Neuronal stem cell (in vitro differentiated cells): ENCODE data around the gene REEP3.

Source experiments
- DNase-seq: peaks from one replicate; pipeline ENCODE4 v3.0.0-alpha.2; 2013; ENCODE audit warnings: low spot score
- H2AFZ ChIP-seq: one replicate; pipeline ENCODE4 v1.6.1; 2013; ENCODE audit warnings: mild to moderate bottlenecking, low read length, inconsistent platforms
- H2AK5ac ChIP-seq: 2 replicates; pipeline ENCODE4 v1.6.1; 2013; ENCODE audit warnings: low read depth, mild to moderate bottlenecking, inconsistent platforms, low read length, moderate library complexity, mixed read lengths
- H2BK120ac ChIP-seq: 2 replicates; pipeline ENCODE4 v1.6.1; 2013; ENCODE audit warnings: low read depth, mild to moderate bottlenecking, inconsistent platforms, low read length, moderate library complexity, mixed read lengths
- H2BK12ac ChIP-seq: one replicate; pipeline ENCODE4 v1.6.1; 2013; ENCODE audit warnings: low read length, inconsistent platforms
- H2BK15ac ChIP-seq: 2 replicates; pipeline ENCODE4 v1.6.1; 2013; ENCODE audit warnings: mild to moderate bottlenecking, low read length, inconsistent platforms, mixed read lengths
- H2BK5ac ChIP-seq: one replicate; pipeline ENCODE4 v1.6.1; 2013; ENCODE audit warnings: inconsistent platforms, mild to moderate bottlenecking, low read length, moderate library complexity
- H3K14ac ChIP-seq: one replicate; pipeline ENCODE4 v1.6.1; 2013; ENCODE audit warnings: low read length, inconsistent platforms
- H3K18ac ChIP-seq: 2 replicates; pipeline ENCODE4 v1.6.1; 2013; ENCODE audit warnings: low read length, inconsistent platforms
- H3K23ac ChIP-seq: 2 replicates; pipeline ENCODE4 v1.6.1; 2013; ENCODE audit warnings: low read depth, mild to moderate bottlenecking, mixed read lengths, low read length, inconsistent platforms; ENCODE audit not compliant: poor library complexity
- H3K27ac ChIP-seq: replicated peaks from 3 replicates; pipeline ENCODE4 v1.5.1; 2013; ENCODE audit warnings: low read length, inconsistent platforms
- H3K27me3 ChIP-seq, 3 experiments: 2 replicates each; pipeline ENCODE4 v1.6.1; 2013; ENCODE audit warnings: low read length in 3 of 3, mild to moderate bottlenecking in 2 of 3, inconsistent platforms in 1 of 3, low read depth in 1 of 3, mixed read lengths in 1 of 3, moderate library complexity in 1 of 3; ENCODE audit not compliant: control insufficient read depth in 3 of 3, insufficient read depth in 3 of 3
- H3K36me3 ChIP-seq, 2 donors: replicated peaks in 1 of 2; 2 replicates each; pipeline ENCODE4 v1.6.1; 2013; ENCODE audit warnings: low read length in 2 of 2; ENCODE audit not compliant: control insufficient read depth in 2 of 2, insufficient read depth in 2 of 2
- H3K4ac ChIP-seq: 2 replicates; pipeline ENCODE4 v1.6.1; 2013; ENCODE audit warnings: inconsistent platforms, mild to moderate bottlenecking, low read length, moderate library complexity
- H3K4me1 ChIP-seq, 2 donors: 1 replicate in 1 of 2; 2 replicates in 1 of 2; pipeline ENCODE4 v1.6.1; 2013; ENCODE audit warnings: low read length in 2 of 2, low read depth in 1 of 2; ENCODE audit not compliant: control insufficient read depth in 2 of 2, insufficient read depth in 1 of 2
- H3K4me2 ChIP-seq: one replicate; pipeline ENCODE4 v1.6.1; 2013; ENCODE audit warnings: mild to moderate bottlenecking, low read length, inconsistent platforms; ENCODE audit not compliant: insufficient read depth, poor library complexity, severe bottlenecking
- H3K4me3 ChIP-seq, 2 donors: 2 replicates each; pipeline ENCODE4 v1.5.1; 2013; ENCODE audit warnings: low read length in 2 of 2, mild to moderate bottlenecking in 2 of 2, inconsistent platforms in 1 of 2, moderate library complexity in 1 of 2
- H3K79me1 ChIP-seq: one replicate; pipeline ENCODE4 v1.6.1; 2013; ENCODE audit warnings: low read depth, mild to moderate bottlenecking, inconsistent platforms, low read length, moderate library complexity
- H3K9ac ChIP-seq: one replicate; pipeline ENCODE4 v1.6.1; 2013; ENCODE audit warnings: mild to moderate bottlenecking, low read depth, low read length, inconsistent platforms; ENCODE audit not compliant: poor library complexity
- H3K9me3 ChIP-seq, 2 donors: replicated peaks in 1 of 2; 2 replicates each; pipeline versions ENCODE3 to v1.6.1; 2013; ENCODE audit warnings: low read length in 2 of 2, mild to moderate bottlenecking in 2 of 2, inconsistent platforms in 1 of 2, low read depth in 1 of 2, mixed read lengths in 1 of 2, moderate library complexity in 1 of 2; ENCODE audit not compliant: control insufficient read depth in 2 of 2, insufficient read depth in 1 of 2
- H4K8ac ChIP-seq: one replicate; pipeline ENCODE4 v1.6.1; 2013; ENCODE audit warnings: low read depth, mild to moderate bottlenecking, inconsistent platforms, low read length, moderate library complexity
- H4K91ac ChIP-seq: one replicate; pipeline ENCODE4 v1.6.1; 2013; ENCODE audit warnings: low read length, low read depth, mild to moderate bottlenecking, inconsistent platforms; ENCODE audit not compliant: poor library complexity
- WGBS, 2 donors: extraction: QIAGEN DNeasy Blood & Tissue Kit; methylation state at CpG; one replicate each; pipeline ENCODE4 v1.1.7; 2013; ENCODE audit warnings: missing lambda C conversion rate in 2 of 2, mixed read lengths in 1 of 2; ENCODE audit not compliant: insufficient read length in 2 of 2, insufficient replicate concordance in 1 of 2; ENCODE audit errors: extremely low coverage in 2 of 2; 5-methylcytosine and 5-hydroxymethylcytosine counted together

The REEP3 gene

DNA sequence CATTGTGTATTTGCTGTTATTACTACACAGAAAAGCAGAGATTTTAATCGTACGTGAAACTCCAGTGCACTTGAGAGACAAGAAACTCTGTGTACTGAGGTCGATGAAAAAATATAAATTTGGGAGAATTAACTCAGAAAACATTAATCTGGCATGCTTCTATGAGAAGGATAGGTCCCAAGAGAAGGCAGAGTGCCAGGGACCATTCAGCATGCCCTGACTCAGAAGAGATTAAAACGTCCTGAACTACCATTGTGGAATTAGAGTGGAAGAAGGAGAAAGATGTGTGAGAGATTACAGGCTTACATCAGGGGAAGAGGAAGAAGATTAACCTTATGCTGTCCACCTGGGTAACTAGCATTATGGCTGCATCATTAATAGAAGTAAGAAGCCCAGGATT lies 72.4 kb downstream of the REEP3 start:
- H3K4ac ChIP-seq = no peak overlapping the region
- no CpG with 5 or more reads among the region's 4 CpGs for WGBS, 2 donors

DNA sequence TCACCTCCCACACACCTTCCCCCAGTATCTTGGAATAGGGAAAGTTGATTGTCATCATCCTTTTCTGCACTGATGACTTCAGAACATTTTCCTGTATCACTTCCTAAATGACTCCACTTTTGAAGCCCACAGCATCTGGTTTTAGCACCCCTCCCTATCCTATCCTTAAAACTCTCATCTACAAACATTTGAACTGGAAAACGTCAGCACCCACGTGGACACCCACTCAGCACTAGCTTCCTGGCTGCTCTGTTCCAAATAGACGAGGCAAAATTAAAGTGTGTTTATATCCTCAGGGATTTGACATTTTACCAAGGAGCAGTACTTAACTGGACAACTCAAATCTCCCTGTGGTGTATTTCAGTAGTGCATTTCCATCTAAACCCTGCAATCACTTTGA lies 73.9 kb downstream of the REEP3 start:
- Histone ChIP-seq H3K27me3 (no peaks in the 10 kb centered on the region), H4K91ac (no peak overlapping the region), H3K9me3 (no peaks in the 10 kb centered on the region), H3K79me1 (no peaks in the 10 kb centered on the region), H3K36me3 (peaks cover 4 to 51% of the 10 kb centered on the region in 2 donors), H2AFZ (no peak overlapping the region), H3K4me3 (no peak overlapping the region), H3K23ac (no peak overlapping the region), H3K18ac (no peak overlapping the region), H3K4ac (no peak overlapping the region), H2BK120ac (no peak overlapping the region), H3K27ac (no peak overlapping the region), H2BK12ac (no peak overlapping the region), H3K14ac (no peak overlapping the region), H2BK15ac (no peak overlapping the region), H2BK5ac (no peak overlapping the region), H2AK5ac (no peak overlapping the region), H4K8ac (no peak overlapping the region), H3K4me1 (no peaks in the 10 kb centered on the region), H3K9ac (no peak overlapping the region), H3K4me2 (no peak overlapping the region)
- no CpG with 5 or more reads among the region's 3 CpGs for WGBS, 2 donors
- DNase-seq = no peak

More for the DNA sequence above, 72.4 kb downstream of the REEP3 start:
- H3K4me3 ChIP-seq = no peak overlapping the region
- peaks cover 6 to 37% of the 10 kb centered on the region in 2 donors for H3K36me3 ChIP-seq
- no peak overlapping the region for H4K8ac ChIP-seq
- no peak overlapping the region for H2BK12ac ChIP-seq
- no peak overlapping the region for H2AFZ ChIP-seq
- no peak overlapping the region for H2BK15ac ChIP-seq
- H3K18ac ChIP-seq = no peak overlapping the region
- H2AK5ac ChIP-seq = no peak overlapping the region
- H3K79me1 ChIP-seq = no peaks in the 10 kb centered on the region
- H4K91ac ChIP-seq = no peak overlapping the region
- no peak overlapping the region for H2BK5ac ChIP-seq
- no peak overlapping the region for H2BK120ac ChIP-seq
- H3K9me3 ChIP-seq = no peaks in the 10 kb centered on the region
- no peak overlapping the region for H3K4me2 ChIP-seq
- no peak overlapping the region for H3K14ac ChIP-seq
- H3K27me3 ChIP-seq = no peaks in the 10 kb centered on the region
- H3K27ac ChIP-seq = no peak overlapping the region
- no peak overlapping the region for H3K23ac ChIP-seq
- no peak overlapping the region for H3K9ac ChIP-seq
- no peaks in the 10 kb centered on the region for H3K4me1 ChIP-seq
- DNase-seq = no peak

DNA sequence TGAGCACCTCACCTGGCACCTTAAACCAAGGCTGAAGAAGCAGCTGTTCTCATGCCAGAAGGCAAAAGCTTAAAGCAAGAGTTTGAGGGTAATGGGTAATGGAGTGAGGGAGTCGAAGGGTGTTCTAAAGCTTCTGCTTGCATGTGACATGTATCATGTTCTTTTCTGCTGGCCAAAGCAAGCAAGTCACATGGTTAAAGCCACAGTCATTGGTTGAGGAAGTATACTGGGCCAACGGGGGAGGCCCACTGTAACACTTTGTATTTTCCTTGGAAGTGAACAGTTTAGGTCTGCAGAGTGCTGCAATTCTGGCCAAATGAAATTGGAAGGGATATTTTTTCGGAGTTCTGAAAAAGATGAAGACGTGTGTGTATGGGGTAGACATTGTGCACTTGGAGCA lies 75.7 kb downstream of the REEP3 start:
- H3K36me3 ChIP-seq = peaks cover 5 to 65% of the 10 kb centered on the region in 2 donors

DNA sequence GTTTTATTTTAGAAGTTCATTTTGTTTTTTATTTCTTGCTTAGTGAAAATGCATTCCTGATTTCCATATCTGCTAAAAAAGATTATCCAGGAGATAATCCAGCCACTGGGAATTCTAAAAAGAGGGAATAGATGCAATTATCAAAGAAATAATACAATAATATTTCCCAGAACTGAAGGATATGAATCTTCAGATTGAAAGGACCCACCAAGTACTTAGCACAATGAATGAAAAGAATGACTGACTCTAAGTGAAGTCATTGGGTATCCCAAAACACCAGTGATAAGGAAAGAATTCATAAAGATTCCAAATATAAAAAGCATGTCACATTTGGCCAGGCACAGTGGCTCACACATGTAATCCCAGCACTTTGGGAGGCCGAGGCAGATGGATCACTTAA lies 79.3 kb downstream of the REEP3 start:
- H2BK12ac ChIP-seq = no peak overlapping the region
- no peak overlapping the region for H2BK120ac ChIP-seq
- H3K4ac ChIP-seq = no peak overlapping the region
- no peaks in the 10 kb centered on the region for H3K79me1 ChIP-seq
- no peak overlapping the region for H2BK15ac ChIP-seq
- no peak overlapping the region for H3K9ac ChIP-seq
- no peak overlapping the region for H4K8ac ChIP-seq
- no peak overlapping the region for H3K18ac ChIP-seq
- H3K4me3 ChIP-seq = no peak overlapping the region
- H2AK5ac ChIP-seq = no peak overlapping the region
- DNase-seq = no peak
- H3K14ac ChIP-seq = no peak overlapping the region
- H2AFZ ChIP-seq = no peak overlapping the region
- H3K4me1 ChIP-seq = peaks cover 0 to 2% of the 10 kb centered on the region in 2 donors
- H4K91ac ChIP-seq = no peak overlapping the region
- no peaks in the 10 kb centered on the region for H3K9me3 ChIP-seq
- peaks cover 1 to 64% of the 10 kb centered on the region in 2 donors for H3K36me3 ChIP-seq
- H2BK5ac ChIP-seq = no peak overlapping the region
- H3K27me3 ChIP-seq = no peaks in the 10 kb centered on the region
- no peak overlapping the region for H3K27ac ChIP-seq
- H3K4me2 ChIP-seq = no peak overlapping the region
- no CpG with 5 or more reads among the region's 1 CpG for WGBS, 2 donors
- H3K23ac ChIP-seq = no peak overlapping the region

More for the DNA sequence above, 75.7 kb downstream of the REEP3 start:
- Histone ChIP-seq H2AFZ (no peak overlapping the region), H2AK5ac (no peak overlapping the region), H3K4me3 (peak overlapping the region in 1 of 2 donors; percentile 10), H3K4me1 (no peaks in the 10 kb centered on the region), H4K91ac (no peak overlapping the region), H3K18ac (no peak overlapping the region), H3K14ac (no peak overlapping the region), H3K9me3 (no peaks in the 10 kb centered on the region), H3K4me2 (no peak overlapping the region), H3K9ac (no peak overlapping the region), H3K4ac (no peak overlapping the region), H3K23ac (no peak overlapping the region), H2BK15ac (no peak overlapping the region), H3K27ac (no peak overlapping the region), H2BK12ac (no peak overlapping the region), H2BK120ac (no peak overlapping the region), H4K8ac (no peak overlapping the region), H3K27me3 (no peaks in the 10 kb centered on the region), H2BK5ac (no peak overlapping the region), H3K79me1 (no peaks in the 10 kb centered on the region)
- WGBS, 2 donors = 100% methylated on average over 2 of the region's 4 CpGs; no CpG with 5 or more reads in 1 of the 2 donors
- DNase-seq = no peak
